Fibroblast of mammary gland (primary cell): ENCODE data around the gene RNF13.
"Not testable (repeated sequence)": the region's sequence is repeated elsewhere in the genome, so short reads cannot be mapped to it uniquely, and the experiment has no call there.

Experiments used
- DNase-seq: peaks from one replicate; pipeline ENCODE4 v3.0.0-alpha.2; 2010; ENCODE audit warnings: low read depth
- H3K4me3 ChIP-seq: 2 replicates; pipeline ENCODE4 v1.5.1; 2011; ENCODE audit warnings: low read depth, mild to moderate bottlenecking, low read length, moderate library complexity; ENCODE audit not compliant: control insufficient read depth
- CTCF ChIP-seq: conservative IDR thresholded peaks from 2 replicates; pipeline ENCODE4 v1.5.1; 2011; ENCODE audit warnings: low read depth, low read length, inconsistent platforms; ENCODE audit not compliant: control insufficient read depth, insufficient read depth

Gene RNF13

DNA sequence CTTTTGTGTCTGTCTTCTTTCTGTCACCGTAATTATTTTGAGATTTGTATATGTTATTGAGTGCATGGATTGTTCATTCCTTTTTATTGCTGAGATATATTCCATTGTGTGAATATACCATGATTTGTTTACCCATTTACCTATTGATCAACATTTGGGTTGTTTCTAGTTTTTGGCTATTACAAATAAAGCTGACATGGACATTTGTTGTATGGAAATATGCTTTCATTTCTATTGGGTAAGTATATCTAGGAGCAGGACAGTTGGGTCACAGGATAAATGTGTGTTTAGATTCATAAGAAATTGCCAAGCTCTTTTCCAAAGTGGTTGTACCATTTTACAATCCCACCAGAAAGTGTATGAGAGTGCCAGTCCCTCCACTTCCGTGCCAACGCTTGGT is 106.5 kb downstream of the RNF13 start:
- TF ChIP-seq CTCF, result no peak
- DNase-seq, result no peak
- no peak overlapping the region for H3K4me3 ChIP-seq

DNA sequence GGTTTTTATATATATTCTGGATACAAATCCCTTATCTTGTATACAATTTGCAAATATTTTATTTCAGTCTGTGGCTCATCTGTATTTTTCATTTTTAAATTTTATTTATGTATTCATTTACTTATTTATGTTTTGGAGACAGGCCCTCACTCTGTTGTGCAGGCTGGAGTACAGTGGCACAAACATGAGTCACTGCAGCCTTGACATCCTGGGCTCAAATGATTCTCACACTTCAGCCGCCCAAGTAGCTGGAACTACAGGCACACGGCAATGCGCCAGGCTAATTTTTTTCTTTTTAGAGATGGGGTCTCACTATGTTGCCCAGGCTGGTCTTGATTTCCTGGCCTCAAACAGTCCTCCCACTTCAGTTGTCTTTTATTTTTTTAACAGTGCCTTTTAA is 107.1 kb downstream of the RNF13 start:
- no peak overlapping the region for H3K4me3 ChIP-seq
- TF ChIP-seq CTCF, result no peak
- DNase-seq, result no peak

DNA sequence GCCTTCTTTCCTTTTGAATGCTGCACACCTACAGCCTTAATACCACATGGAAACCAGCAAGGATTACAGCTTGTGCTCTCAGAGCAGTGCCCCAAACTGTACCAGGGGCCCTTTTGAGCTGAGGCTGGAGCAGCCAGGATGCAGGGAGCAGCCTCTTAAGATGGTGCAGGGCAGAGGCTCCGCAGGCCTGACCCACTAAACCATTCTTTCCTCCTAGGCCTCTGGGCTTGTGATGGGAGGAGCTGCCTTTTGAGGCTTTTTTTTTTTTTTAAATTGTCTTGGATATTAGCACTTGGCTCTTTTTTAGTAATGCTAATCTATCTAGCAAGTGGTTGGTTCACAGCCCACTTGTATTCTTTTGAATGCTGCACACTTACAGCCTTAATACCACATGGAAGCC is 120.0 kb downstream of the RNF13 start:
- no peak overlapping the region for H3K4me3 ChIP-seq
- no peak for DNase-seq
- no peak for TF ChIP-seq CTCF

GRCh38 chr3:149933858-149934257 is 120.8 kb downstream of the RNF13 start:
- TF ChIP-seq CTCF, result no peak

GRCh38 chr3:149934524-149934923 is 121.5 kb downstream of the RNF13 start:
- no peak for TF ChIP-seq CTCF
- DNase-seq, result peak; percentile 83
- no peak overlapping the region for H3K4me3 ChIP-seq

More at GRCh38 chr3:149933858-149934257, 120.8 kb downstream of the RNF13 start:
- DNase-seq, result no peak
- no peak overlapping the region for H3K4me3 ChIP-seq

DNA sequence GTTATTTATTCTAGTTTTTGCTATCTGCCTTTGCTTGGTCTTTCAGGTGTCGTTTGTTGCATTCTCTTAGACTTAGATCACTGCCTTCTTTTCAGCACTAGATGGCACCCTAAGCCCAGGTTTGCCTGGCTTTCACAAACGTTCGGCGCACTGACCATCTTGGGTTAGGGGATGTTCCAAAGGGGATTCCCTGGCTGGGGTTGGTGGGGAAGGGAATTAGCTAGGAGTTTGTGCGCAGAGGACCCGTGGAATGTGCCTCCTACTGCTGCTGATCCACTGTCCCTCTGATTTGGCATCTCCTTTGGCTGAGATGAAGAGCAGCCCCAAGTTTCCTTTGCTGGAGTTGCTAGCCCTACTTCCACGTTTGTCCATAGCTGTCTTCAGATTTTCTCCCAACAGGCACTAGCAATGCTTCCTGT is 123.8 kb downstream of the RNF13 start:
- peak; percentile 86 for TF ChIP-seq CTCF
- peak; percentile 62 for DNase-seq
- no peak overlapping the region for H3K4me3 ChIP-seq

- H3K4me3 ChIP-seq, DNase-seq: not testable (repeated sequence)
Observed at GRCh38 chr3:149938392-149939055, 125.5 kb downstream of the RNF13 start.
